ENCODE measurements around the gene GATB.

The GATB gene

GRCh38 chr4:151626228-151626627 lies 134.6 kb downstream of the GATB start:
- H3K9me3 ChIP-seq (ENCODE audit: insufficient read depth, low read length): no peaks in the 10 kb centered on the region
- no peaks in the 10 kb centered on the region for H3K36me3 ChIP-seq (replicated peaks; ENCODE audit: low read depth, low read length)
- H3K4me1 ChIP-seq (ENCODE audit: low read length): peaks cover 23% of the 10 kb centered on the region
- H3K9ac ChIP-seq (ENCODE audit: low read length): no peak overlapping the region
- H3K27ac ChIP-seq (ENCODE audit: low read length): no peak overlapping the region
- TF ChIP-seq CTCF (IDR thresholded peaks at IDR 0.05; ENCODE audit: low read depth, low read length) (no peak), EZH2phosphoT487 (IDR thresholded peaks at IDR 0.05; ENCODE audit: low read depth) (no peak)
- no peak overlapping the region for H3K4me2 ChIP-seq (ENCODE audit: low read length)
- H3K79me2 ChIP-seq (ENCODE audit: low read length): no peaks in the 10 kb centered on the region
- peaks cover 13% of the 10 kb centered on the region; the same call in 1 of the 2 replicates for H3K27me3 ChIP-seq (ENCODE audit: low read depth, low read length)
- no peak overlapping the region for H2AFZ ChIP-seq (ENCODE audit: low read depth, low read length)
- no peaks in the 10 kb centered on the region for H4K20me1 ChIP-seq (ENCODE audit: insufficient read depth, low read length)
- H3K4me3 ChIP-seq (ENCODE audit: low read length): no peak overlapping the region

GRCh38 chr4:151624626-151625565 lies 135.9 kb downstream of the GATB start:
- H3K4me3 ChIP-seq (ENCODE audit: low read length): no peak overlapping the region
- no peak overlapping the region for H3K4me2 ChIP-seq (ENCODE audit: low read length)
- H3K79me2 ChIP-seq (ENCODE audit: low read length): no peaks in the 10 kb centered on the region
- H3K9ac ChIP-seq (ENCODE audit: low read length): no peak overlapping the region
- H2AFZ ChIP-seq (ENCODE audit: low read depth, low read length): no peak overlapping the region
- TF ChIP-seq CTCF (IDR thresholded peaks at IDR 0.05; ENCODE audit: low read depth, low read length): no peak
- TF ChIP-seq EZH2phosphoT487 (IDR thresholded peaks at IDR 0.05; ENCODE audit: low read depth): no peak
- peaks cover 13% of the 10 kb centered on the region; the same call in 1 of the 2 replicates for H3K27me3 ChIP-seq (ENCODE audit: low read depth, low read length)
- H3K36me3 ChIP-seq (replicated peaks; ENCODE audit: low read depth, low read length): no peaks in the 10 kb centered on the region
- no peaks in the 10 kb centered on the region for H3K9me3 ChIP-seq (ENCODE audit: insufficient read depth, low read length)
- H3K4me1 ChIP-seq (ENCODE audit: low read length): peaks cover 11% of the 10 kb centered on the region
- no peaks in the 10 kb centered on the region for H4K20me1 ChIP-seq (ENCODE audit: insufficient read depth, low read length)
- no peak overlapping the region for H3K27ac ChIP-seq (ENCODE audit: low read length)
